ENCODE data around the gene OTOG.

OTOG gene

DNA sequence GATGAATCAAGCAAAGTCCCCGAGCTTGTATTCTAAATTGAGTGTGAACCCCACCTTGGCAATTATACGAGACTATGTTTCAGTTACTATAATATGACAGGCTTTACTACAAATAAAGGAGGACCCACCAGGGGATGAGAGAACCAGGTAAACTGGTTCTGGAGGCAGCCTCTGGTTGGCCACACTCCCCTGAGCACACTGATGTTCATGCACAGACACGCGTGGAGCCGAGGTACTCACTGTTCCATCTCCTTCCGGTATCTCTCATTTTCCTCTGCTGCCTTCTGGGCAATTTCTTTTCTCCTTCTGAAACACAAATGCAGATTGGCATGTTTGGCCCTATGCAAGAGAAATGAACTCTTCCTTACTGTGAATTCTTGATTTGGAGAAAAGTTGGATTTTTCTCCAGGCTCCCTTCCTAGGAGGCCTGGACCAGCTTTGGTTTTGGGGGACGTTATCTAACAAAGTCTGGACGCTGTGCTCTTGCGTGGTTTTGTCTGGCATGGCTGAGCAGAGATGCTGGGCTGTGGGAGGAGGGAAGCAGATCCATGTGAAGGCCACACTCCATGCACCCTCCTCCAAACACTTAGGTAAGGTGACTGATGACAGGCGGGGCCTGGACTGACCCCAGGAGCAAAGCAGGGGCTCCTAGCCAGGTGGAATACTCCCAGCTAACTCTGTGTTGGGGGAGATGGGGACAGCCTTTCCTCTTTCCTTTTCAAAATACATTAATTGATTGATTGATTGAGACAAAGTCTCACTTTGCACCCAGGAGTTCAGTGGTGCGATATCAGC is 25.8 kb upstream of the OTOG start:
- no peak for DNase-seq

DNA sequence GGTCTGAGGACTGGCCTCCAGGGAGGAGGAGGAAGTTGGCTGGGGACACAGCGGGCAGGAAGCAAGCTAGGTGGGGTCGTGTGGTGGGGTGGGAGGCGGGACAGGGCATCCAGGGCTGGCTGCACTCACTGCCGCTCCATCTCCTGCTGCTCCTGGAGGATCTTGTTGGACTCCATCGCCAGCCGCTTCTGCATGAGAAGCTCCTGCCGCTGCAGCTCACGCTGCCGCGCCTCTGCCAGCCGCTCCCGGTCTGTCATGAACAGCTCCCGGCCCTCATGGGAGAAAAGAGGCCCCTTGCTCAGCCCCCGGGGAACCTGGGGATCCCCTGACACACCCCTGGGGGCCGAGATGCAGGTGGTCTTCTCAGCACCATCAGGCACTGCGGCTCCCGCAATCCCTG is 24.4 kb upstream of the OTOG start:
- no peak for DNase-seq

DNA sequence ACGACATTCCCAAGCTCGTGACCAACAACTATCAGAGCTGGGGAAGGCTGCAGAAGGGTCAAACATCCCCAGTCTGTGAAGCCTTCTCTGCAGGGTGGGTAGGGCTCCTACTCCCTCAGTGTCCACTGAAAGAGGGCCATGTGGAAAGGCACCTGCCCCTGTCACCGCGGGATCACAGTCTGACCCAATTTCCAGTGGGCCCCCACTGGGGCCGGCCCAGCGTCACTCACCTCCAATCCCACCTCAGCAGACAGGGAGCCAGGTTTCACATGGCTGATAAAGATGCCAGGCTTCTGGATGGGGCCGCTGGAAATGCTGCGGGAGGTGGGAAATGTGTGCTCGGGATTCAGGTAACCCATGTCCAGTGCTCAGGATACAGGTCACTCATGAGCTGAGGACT is 22.8 kb upstream of the OTOG start:
- no peak for DNase-seq

GRCh38 chr11:17525570-17525969 is 21.5 kb upstream of the OTOG start:
- DNase-seq = no peak

GRCh38 chr11:17526326-17526725 is 20.7 kb upstream of the OTOG start:
- DNase-seq = no peak

DNA sequence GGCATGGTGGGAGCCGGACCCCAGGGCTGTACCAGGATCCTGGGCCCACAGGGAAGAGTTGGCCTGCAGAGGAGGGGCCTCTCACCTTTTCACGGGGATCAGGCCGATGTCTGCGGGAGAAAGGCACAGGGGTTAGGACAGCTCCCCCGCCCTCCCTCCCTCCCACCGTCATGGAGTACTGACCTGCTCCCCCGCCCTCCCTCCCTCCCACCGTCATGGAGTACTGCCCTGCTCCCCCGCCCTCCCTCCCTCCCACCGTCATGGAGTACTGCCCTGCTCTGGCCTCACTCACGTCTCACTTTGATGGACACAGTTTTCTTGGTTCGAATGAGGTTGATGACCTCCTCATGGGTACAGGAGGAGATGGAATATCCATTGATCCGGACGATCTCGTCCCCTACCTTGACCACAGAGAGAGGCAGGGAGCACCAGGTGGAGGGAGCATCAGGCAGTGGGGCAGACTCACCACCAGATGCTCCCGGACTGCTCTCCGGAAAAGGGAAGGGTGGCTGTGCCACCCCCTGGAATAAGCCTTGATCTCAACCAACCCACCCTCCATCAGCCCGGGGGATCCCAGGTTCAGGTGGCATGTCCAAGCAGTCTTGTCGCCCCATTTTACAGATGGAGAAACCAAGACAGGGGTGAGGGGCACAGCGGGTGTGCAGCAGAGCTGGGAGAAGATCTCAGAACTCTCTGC is 20.0 kb upstream of the OTOG start:
- DNase-seq = no peak

DNA sequence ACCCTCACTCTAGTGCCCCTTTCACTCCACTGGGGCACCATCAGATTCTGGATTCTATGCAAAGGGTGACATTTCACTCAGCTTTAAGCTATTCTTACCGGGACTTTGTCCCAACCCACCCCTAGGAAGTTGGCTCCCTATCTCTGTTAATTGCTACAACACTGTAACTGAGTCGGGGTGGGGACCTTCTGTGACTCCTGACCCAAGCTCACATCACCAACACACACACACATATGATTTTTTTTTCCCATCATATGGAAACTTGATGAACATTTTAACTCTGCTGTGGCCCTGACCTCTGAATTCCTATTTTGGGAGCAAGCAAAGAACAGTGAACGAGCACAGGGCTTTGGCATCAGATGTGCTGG is 19.4 kb upstream of the OTOG start:
- DNase-seq = no peak

- no peak for DNase-seq
Observed at GRCh38 chr11:17528181-17528691, 18.8 kb upstream of the OTOG start.

- peak; percentile 88 for DNase-seq
Observed at GRCh38 chr11:17528906-17529843, 17.9 kb upstream of the OTOG start.

DNA sequence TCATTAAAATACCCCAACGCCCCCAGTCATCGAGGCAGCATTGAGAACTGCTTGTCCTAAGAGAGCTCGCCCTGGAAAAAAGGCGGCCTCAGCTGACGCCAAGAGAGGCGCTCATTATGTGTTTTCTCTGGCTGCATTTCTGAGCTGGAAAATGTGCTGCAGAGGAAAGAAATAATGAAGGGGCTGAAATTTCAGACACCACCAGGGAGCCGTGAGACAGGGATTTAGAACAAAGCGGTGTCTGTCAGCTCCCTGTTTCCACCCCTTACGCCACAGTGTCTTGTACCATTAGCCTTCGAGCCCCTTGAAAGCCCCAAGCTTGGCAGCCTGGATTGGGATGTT is 17.2 kb upstream of the OTOG start:
- DNase-seq = no peak

GRCh38 chr11:17531071-17531600 is 15.9 kb upstream of the OTOG start:
- peak; percentile 76 for DNase-seq

- no peak for DNase-seq
Observed at GRCh38 chr11:17531636-17532113, 15.4 kb upstream of the OTOG start.

- DNase-seq = no peak
Observed at GRCh38 chr11:17532784-17533183, 14.3 kb upstream of the OTOG start.

DNA sequence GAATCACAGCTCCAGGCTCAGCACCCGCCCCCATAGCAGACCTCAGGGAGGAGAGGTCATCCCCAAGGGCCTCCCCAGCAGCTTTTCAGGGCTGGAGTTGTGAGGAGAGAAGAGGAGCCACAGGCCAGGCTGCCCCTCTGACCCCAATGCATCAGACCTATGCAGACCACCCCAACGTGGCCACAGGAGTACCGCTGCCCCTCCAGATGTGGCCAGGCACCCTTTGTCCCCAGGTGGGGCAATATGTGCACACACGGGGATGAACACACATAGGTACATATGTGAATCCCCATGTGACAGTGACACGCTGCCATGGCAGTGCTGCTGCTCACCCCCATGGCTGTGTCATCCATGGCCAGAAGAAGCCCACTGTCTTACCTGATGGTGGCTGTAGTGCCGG is 13.7 kb upstream of the OTOG start:
- DNase-seq = no peak

DNA sequence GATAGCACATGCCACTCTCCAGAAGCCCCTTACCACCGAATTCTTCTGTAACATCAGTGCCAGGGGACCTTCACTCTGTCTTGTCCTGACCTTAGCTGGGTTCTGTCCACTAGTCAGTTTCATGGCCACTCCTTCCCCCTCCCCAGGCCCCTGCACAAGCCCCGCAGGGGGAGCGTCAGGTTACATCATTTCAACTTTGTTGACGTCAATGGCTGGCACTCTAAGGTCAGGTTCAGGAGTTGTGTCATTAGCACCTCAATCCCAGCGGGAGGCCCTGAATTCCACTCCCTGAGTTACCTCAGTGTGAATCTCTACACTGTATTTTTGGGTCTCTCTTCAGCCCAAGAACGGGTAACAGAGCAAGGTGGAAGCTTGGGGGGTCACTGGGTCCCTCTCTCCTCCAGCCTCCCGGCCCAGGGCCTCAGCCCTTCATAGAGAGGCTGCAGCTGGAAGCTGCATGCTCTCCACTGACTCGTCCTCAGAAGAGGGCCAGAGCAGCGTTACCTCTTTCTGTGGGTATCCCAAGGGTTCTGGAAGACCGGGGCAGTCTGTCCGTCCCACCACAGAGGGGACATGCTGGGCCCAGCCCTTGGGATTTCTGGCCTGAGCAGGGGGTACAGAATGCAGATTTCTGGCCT is 13.2 kb upstream of the OTOG start:
- DNase-seq = no peak

GRCh38 chr11:17535488-17535887 is 11.6 kb upstream of the OTOG start:
- DNase-seq = no peak

DNA sequence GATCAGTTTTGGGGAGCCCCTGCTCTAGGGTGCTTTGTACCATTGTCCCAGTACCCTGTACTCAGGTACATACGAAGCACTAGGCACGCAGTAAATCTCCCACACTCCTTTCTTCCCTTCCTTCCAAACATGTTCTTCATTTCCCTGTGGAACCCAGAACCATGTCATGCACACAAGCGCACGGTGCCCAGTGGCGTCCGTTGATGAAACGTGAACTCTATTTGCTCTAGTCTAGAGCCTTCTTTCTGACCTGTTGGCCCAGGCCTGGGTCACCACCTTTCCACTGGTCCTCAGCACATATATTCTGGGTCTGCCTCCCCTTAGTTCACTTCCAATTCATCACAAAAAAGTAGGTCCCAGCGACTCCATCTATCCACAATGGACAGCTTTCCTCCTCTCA is 9.8 kb upstream of the OTOG start:
- no peak for DNase-seq

- no peak for DNase-seq
Observed at GRCh38 chr11:17538054-17538453, 9.0 kb upstream of the OTOG start.

GRCh38 chr11:17538731-17539130 is 8.3 kb upstream of the OTOG start:
- DNase-seq = no peak

DNA sequence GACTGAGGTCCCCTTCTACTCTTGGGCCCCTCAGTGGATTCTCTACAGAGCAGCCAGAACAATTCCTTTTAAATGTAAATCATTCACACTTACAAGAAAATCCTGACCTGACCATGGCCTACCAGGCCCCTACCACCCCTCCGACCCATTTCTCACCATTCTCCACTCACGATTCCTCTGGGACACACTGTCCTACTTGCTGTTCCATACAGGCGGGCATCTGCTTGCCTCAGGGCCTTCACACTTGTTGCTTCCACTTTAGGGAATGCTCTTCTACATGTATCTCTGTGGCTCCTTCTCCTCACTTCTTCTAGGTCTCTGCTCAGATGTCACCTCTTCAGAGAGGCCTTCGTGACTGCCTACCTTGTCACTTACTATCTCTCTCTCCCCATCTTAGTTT is 6.3 kb upstream of the OTOG start:
- no peak for DNase-seq

- DNase-seq = no peak
Observed at GRCh38 chr11:17541330-17541885, 5.7 kb upstream of the OTOG start.

DNA sequence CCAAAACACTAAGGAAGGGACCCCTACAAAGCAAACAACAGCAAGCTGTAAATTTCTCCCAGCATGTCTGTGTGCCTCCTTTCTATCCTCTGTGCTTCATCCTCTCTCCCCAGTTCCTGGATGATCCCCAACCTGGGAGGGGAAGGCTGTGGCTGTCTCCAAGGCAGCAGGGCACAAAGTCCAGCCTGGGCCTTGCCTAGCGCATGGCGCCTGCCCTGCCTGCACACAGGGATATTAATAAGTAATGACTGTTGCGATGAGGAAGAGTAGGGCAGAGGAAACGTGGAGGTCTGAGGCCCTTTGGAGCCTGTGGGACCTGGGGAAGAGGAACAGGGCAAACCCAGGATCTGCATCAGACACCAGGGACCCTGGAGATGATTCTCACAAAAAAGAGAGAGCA is 4.8 kb upstream of the OTOG start:
- no peak for DNase-seq

Measured in NCI-H1105 treated with DMSO at 0.1 percent for 48 hours (cell line).